Activated CD8-positive, alpha-beta T cell treated with anti-CD3 and anti-CD28 coated beads for 36 hours (primary cell): Measurements from ENCODE around the gene DCAF5. TPM values are rescaled to one million over a fixed set of nuclear protein-coding genes. Genes with fewer than 3 reads are reported as not detected.
"Not testable (repeated sequence)": the region's sequence is repeated elsewhere in the genome, so short reads cannot be mapped to it uniquely, and the experiment has no call there.

Experiments used
- ATAC-seq: fragments of 200-7000 bp; cut with Tn5 transposase; one replicate; pipeline ENCODE4 v1.10.0; 2021; ENCODE audit warnings: mild to moderate bottlenecking, moderate library complexity
- CTCF ChIA-PET: fragments of 350-600 bp; sonication (Branson Sonifier 250); formaldehyde crosslinking; loops from one replicate; lab custom pipeline; 2021; ENCODE audit warnings: antibody characterized with exemption; lab: Charles Lee
- POLR2A ChIA-PET: fragments of 350-600 bp; sonication (Branson Sonifier 250); formaldehyde crosslinking; loops from one replicate; lab custom pipeline; 2021; ENCODE audit warnings: antibody characterized with exemption; lab: Charles Lee
- DNase-seq: peaks from one replicate; pipeline ENCODE4 v3.0.0-alpha.2; 2020
- H3K27ac Mint-ChIP-seq: one replicate; pipeline ENCODE4 v1.8.0; 2021; ENCODE audit warnings: mild to moderate bottlenecking, mixed read lengths
- H3K27me3 Mint-ChIP-seq: one replicate; pipeline ENCODE4 v1.8.0; 2021; ENCODE audit warnings: mixed read lengths
- H3K36me3 Mint-ChIP-seq: one replicate; pipeline ENCODE4 v1.8.0; 2021; ENCODE audit warnings: low read depth, mixed read lengths
- H3K4me1 Mint-ChIP-seq: one replicate; pipeline ENCODE4 v1.8.0; 2021; ENCODE audit warnings: low read depth, mixed read lengths
- H3K4me3 Mint-ChIP-seq: one replicate; pipeline ENCODE4 v1.8.0; 2021; ENCODE audit warnings: mild to moderate bottlenecking, moderate library complexity, mixed read lengths
- H3K9me3 Mint-ChIP-seq: one replicate; pipeline ENCODE4 v1.8.0; 2021; ENCODE audit warnings: mixed read lengths
- intact Hi-C: fragments of 100-400 bp; cut with micrococcal nuclease; formaldehyde crosslinking; loops from one replicate; pipeline ENCODE4 v1.10.0; 2022
- total RNA-seq, 2 experiments: library from RNA; stranded (reverse); gene quantifications; one replicate each; pipeline ENCODE4 v1.2.3, GENCODE V29; 2021
- TF ChIP-seq, protein P1 (sequence below): fragments of 200-600 bp; IDR thresholded peaks from one replicate; pipeline ENCODE4 v1.8.0; 2022; ENCODE audit warnings: antibody characterized with exemption, mild to moderate bottlenecking

DCAF5 gene
- total RNA-seq, 2 experiments from 2014 or later, result 34.3 to 36.5 TPM

- DNase-seq (no peak), ATAC-seq (no peak)
- intact Hi-C loops, result loop anchor here (5.0 kb wide), 1 partner anchor 58 kb away; no protein-coding TSS in a partner anchor
- Mint-ChIP-seq H3K4me1 (peaks cover 23% of the 10 kb centered on the region), H3K36me3 (no peaks in the 10 kb centered on the region), H3K9me3 (no peaks in the 10 kb centered on the region), H3K4me3 (peak overlapping the region; percentile 90), H3K27me3 (no peaks in the 10 kb centered on the region), H3K27ac (no peak overlapping the region)
- TF ChIP-seq, protein P1, sequence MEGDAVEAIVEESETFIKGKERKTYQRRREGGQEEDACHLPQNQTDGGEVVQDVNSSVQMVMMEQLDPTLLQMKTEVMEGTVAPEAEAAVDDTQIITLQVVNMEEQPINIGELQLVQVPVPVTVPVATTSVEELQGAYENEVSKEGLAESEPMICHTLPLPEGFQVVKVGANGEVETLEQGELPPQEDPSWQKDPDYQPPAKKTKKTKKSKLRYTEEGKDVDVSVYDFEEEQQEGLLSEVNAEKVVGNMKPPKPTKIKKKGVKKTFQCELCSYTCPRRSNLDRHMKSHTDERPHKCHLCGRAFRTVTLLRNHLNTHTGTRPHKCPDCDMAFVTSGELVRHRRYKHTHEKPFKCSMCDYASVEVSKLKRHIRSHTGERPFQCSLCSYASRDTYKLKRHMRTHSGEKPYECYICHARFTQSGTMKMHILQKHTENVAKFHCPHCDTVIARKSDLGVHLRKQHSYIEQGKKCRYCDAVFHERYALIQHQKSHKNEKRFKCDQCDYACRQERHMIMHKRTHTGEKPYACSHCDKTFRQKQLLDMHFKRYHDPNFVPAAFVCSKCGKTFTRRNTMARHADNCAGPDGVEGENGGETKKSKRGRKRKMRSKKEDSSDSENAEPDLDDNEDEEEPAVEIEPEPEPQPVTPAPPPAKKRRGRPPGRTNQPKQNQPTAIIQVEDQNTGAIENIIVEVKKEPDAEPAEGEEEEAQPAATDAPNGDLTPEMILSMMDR, result no peak
- ChIA-PET CTCF (interaction anchor here (0.9 to 1.0 kb wide), 2 partner anchors 8 to 60 kb away, joined by 3 to 7 read pairs; no protein-coding TSS in a partner anchor), POLR2A (interaction anchor here (0.7 to 1.2 kb wide), 2 partner anchors 38 to 281 kb away, joined by 3 to 5 read pairs; partner anchors contain the start of gene DCAF5)
These were observed 37.3 kb upstream of the DCAF5 start for GRCh38 chr14:69190191-69190590.

- DNase-seq (no peak), ATAC-seq (no peak)
- H3K36me3 Mint-ChIP-seq, result no peaks in the 10 kb centered on the region
- ChIA-PET CTCF (no interaction called here), POLR2A (interaction anchor here (1.5 kb wide), 1 partner anchor 54 kb away, joined by 4 read pairs; no protein-coding TSS in a partner anchor)
- no peak overlapping the region for H3K4me3 Mint-ChIP-seq
- no peak overlapping the region for H3K27ac Mint-ChIP-seq
- TF ChIP-seq, protein P1, result no peak
- intact Hi-C loops, result no loop called here
- no peaks in the 10 kb centered on the region for H3K4me1 Mint-ChIP-seq
- H3K27me3 Mint-ChIP-seq, result no peaks in the 10 kb centered on the region
- no peaks in the 10 kb centered on the region for H3K9me3 Mint-ChIP-seq
These were observed 30.8 kb upstream of the DCAF5 start for GRCh38 chr14:69183735-69184134.

DNA sequence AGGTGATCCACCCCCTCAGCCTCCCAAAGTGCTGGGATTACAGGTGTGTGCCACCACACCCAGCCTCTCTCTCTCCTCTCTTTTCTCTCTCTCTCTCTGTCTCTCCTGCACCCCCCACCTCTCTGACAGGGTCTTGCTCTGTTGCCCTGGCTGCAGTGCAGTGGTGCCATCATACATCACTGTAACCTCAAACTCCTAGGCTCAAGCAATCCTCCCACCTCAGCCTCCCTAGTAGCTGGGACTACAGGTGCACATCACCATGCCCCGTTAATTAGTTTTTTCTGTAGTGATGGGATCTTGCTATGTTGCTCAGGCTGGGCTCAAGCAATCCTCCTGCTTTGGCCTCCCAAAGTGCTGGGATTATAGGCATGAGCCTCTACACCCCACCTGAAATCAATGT is 29.7 kb upstream of the DCAF5 start:
- H3K9me3 Mint-ChIP-seq, DNase-seq, H3K27me3 Mint-ChIP-seq, ATAC-seq, POLR2A ChIA-PET, H3K36me3 Mint-ChIP-seq, H3K4me3 Mint-ChIP-seq, CTCF ChIA-PET, intact Hi-C loops, H3K27ac Mint-ChIP-seq, H3K4me1 Mint-ChIP-seq: not testable (repeated sequence)

DNA sequence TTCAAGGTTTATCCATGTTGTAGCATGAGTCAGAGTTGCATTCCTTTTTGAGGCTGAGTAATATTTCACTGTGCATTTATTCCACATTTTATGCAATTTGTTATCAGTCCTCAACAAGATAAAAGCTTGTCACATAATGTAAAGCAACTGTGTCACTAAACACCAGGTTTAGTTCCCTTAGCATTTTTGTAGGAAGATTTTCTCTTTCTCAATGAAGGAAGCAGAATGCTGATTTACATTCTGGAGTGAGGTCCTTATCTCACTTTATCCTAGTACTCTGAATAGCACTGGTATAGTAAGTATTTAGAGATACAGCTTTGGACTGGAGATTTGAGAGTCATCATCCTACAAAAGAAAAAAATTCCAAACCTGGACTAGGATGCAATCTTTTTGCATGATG is 28.6 kb upstream of the DCAF5 start:
- no peak for DNase-seq
- TF ChIP-seq, protein P1, result no peak
- no peak for ATAC-seq
- Mint-ChIP-seq H3K36me3 (no peaks in the 10 kb centered on the region), H3K27ac (no peak overlapping the region), H3K4me1 (no peaks in the 10 kb centered on the region), H3K27me3 (no peaks in the 10 kb centered on the region), H3K9me3 (no peaks in the 10 kb centered on the region), H3K4me3 (no peak overlapping the region)
- ChIA-PET CTCF (interaction anchor here (1.7 kb wide), 1 partner anchor 52 kb away, joined by 5 read pairs; no protein-coding TSS in a partner anchor), POLR2A (no interaction called here)
- intact Hi-C loops, result no loop called here

- intact Hi-C loops, result no loop called here
- DNase-seq (no peak), ATAC-seq (no peak)
- Mint-ChIP-seq H3K36me3 (no peaks in the 10 kb centered on the region), H3K4me1 (peaks cover 2% of the 10 kb centered on the region), H3K27me3 (no peaks in the 10 kb centered on the region), H3K4me3 (no peak overlapping the region), H3K9me3 (no peaks in the 10 kb centered on the region), H3K27ac (no peak overlapping the region)
- ChIA-PET CTCF (no interaction called here), POLR2A (no interaction called here)
- TF ChIP-seq, protein P1, result no peak
These were observed 22.2 kb upstream of the DCAF5 start for GRCh38 chr14:69175130-69175529.
